ENCODE measurements around the gene OR10V1. TPM values are rescaled to one million over a fixed set of nuclear protein-coding genes. Genes with fewer than 3 reads are reported as not detected.

OR10V1 gene
- total and polyA plus RNA-seq, 9 of the 15 experiments (the other 6 are each of a cell fraction or from before 2014, with no cell fraction given): not detected

- TF ChIP-seq AFF1 (IDR thresholded peaks at IDR 0.05; ENCODE audit: low read depth in 1 of 2, partially characterized antibody in 2 of 2) (peak in 1 of 2 experiments; percentile 84), PRDM10 (IDR thresholded peaks at IDR 0.05; ENCODE audit: partially characterized antibody) (no peak), ZNF512 (tag; IDR thresholded peaks at IDR 0.05) (0 out of 2 replicates have a peak, but pooled peaks have one; percentile 13), TOE1 (IDR thresholded peaks at IDR 0.05; ENCODE audit: borderline replicate concordance) (peak; percentile 87; the same call in 1 of the 2 replicates), TOE1 (CRISPR knock-in tag; IDR thresholded peaks at IDR 0.05; ENCODE audit: borderline replicate concordance, low read depth) (no peak), RNF2 (IDR thresholded peaks at IDR 0.05) (peak; percentile 84), ZNF24 (IDR thresholded peaks at IDR 0.05) (peak; percentile 67), MAZ (CRISPR knock-in tag; conservative IDR thresholded peaks at IDR 0.05 in 1 of 2, IDR thresholded peaks at IDR 0.05 in 1 of 2) (peak; percentile 66 to 70; a peak in 3 of 4 replicates), ASH1L (IDR thresholded peaks at IDR 0.05; ENCODE audit: borderline replicate concordance, low read depth, partially characterized antibody) (no peak), EGR1 (conservative IDR thresholded peaks at IDR 0.05) (0 out of 2 replicates have a peak, but pooled peaks have one; percentile 9), POLR2B (IDR thresholded peaks at IDR 0.05; ENCODE audit: low read depth, partially characterized antibody) (no peak), PATZ1 (CRISPR knock-in tag; IDR thresholded peaks at IDR 0.05; ENCODE audit: borderline replicate concordance) (no peak), ETV1 (tag; conservative IDR thresholded peaks at IDR 0.05; ENCODE audit: low read depth) (peak; percentile 93), ZNF717 (CRISPR knock-in tag; IDR thresholded peaks at IDR 0.05) (no peak), PYGO2 (tag; IDR thresholded peaks at IDR 0.05) (peak; percentile 78; the same call in 1 of the 2 replicates)
Measured at GRCh38 chr11:59706518-59707285, 6.9 kb downstream of the OR10V1 start (continued).
